ENCODE data around the gene C10orf90.

DNA sequence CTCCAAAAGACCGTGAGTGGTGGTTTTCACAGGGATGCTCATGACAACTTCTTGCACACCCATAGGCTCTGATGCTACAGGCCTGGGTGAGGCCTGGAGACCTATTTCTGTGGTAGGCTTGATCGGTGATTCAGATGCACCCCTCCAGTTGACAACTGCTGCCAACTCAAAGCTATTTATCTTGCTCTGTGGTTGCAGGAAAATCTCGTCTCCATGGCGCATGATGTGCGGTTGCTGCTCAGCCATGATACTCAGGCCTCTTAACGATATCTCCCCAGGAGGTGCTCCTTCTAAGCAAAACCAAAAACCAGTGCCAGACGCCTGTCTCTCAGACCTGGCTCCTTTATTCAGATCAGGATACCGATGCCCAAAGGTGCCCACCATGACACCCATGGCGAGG is 31.4 kb downstream of the C10orf90 start:
- TF ChIP-seq, protein P1, sequence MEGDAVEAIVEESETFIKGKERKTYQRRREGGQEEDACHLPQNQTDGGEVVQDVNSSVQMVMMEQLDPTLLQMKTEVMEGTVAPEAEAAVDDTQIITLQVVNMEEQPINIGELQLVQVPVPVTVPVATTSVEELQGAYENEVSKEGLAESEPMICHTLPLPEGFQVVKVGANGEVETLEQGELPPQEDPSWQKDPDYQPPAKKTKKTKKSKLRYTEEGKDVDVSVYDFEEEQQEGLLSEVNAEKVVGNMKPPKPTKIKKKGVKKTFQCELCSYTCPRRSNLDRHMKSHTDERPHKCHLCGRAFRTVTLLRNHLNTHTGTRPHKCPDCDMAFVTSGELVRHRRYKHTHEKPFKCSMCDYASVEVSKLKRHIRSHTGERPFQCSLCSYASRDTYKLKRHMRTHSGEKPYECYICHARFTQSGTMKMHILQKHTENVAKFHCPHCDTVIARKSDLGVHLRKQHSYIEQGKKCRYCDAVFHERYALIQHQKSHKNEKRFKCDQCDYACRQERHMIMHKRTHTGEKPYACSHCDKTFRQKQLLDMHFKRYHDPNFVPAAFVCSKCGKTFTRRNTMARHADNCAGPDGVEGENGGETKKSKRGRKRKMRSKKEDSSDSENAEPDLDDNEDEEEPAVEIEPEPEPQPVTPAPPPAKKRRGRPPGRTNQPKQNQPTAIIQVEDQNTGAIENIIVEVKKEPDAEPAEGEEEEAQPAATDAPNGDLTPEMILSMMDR (conservative IDR thresholded peaks at IDR 0.05) = no peak
- no peak for TF ChIP-seq EZH2 (IDR thresholded peaks at IDR 0.05; ENCODE audit: low read depth)

Data from PC-9 (cell line).